ENCODE measurements around the gene BTBD3.
A peak's percentile ranks its signal among the peaks of the same experiment; 100 is the strongest.

BTBD3 gene

GRCh38 chr20:11912013-11912658 is 5.6 kb upstream of the BTBD3 start:
- DNase-seq (ENCODE audit: low read depth, low spot score) = no peak
- no peak overlapping the region for H3K4me3 ChIP-seq (ENCODE audit: low read depth, low read length)
- peak; percentile 27 for TF ChIP-seq CTCF (IDR thresholded peaks at IDR 0.05; ENCODE audit: insufficient read depth, low read length, missing control alignments)
- ChIA-PET POLR2A (interaction anchor here (0.6 kb wide), 1 partner anchor 1019 kb away, joined by 3 read pairs; no protein-coding TSS in a partner anchor), CTCF (interaction anchor here (1.0 to 2.5 kb wide), 3 partner anchors 11 to 300 kb away, joined by 3 to 10 read pairs (median 5); no protein-coding TSS in a partner anchor)

GRCh38 chr20:11912659-11913415 is 4.9 kb upstream of the BTBD3 start:
- CTCF ChIA-PET = interaction anchor here (1.0 to 2.5 kb wide), 4 partner anchors 12 to 299 kb away, joined by 3 to 10 read pairs (median 4); no protein-coding TSS in a partner anchor
- no peak for TF ChIP-seq CTCF (IDR thresholded peaks at IDR 0.05; ENCODE audit: insufficient read depth, low read length, missing control alignments)

GRCh38 chr20:11918391-11918845 is 725 bp downstream of the BTBD3 start:
- no peak for DNase-seq (ENCODE audit: low read depth, low spot score)
- TF ChIP-seq CTCF (IDR thresholded peaks at IDR 0.05; ENCODE audit: insufficient read depth, low read length, missing control alignments) = no peak
- H3K4me3 ChIP-seq (ENCODE audit: low read depth, low read length) = peak overlapping the region; percentile 0
- ChIA-PET POLR2A (no interaction called here), CTCF (interaction anchor here (1.1 to 2.9 kb wide), 2 partner anchors 8 to 365 kb away, joined by 3 to 8 read pairs; no protein-coding TSS in a partner anchor)

More at GRCh38 chr20:11912659-11913415, 4.9 kb upstream of the BTBD3 start:
- POLR2A ChIA-PET = interaction anchor here (0.6 kb wide), 1 partner anchor 1018 kb away, joined by 3 read pairs; no protein-coding TSS in a partner anchor
- DNase-seq (ENCODE audit: low read depth, low spot score) = no peak
- no peak overlapping the region for H3K4me3 ChIP-seq (ENCODE audit: low read depth, low read length)

GRCh38 chr20:11918981-11919380 is 1.3 kb downstream of the BTBD3 start:
- CTCF ChIA-PET = interaction anchor here (1.1 kb wide), 1 partner anchor 365 kb away, joined by 3 read pairs; no protein-coding TSS in a partner anchor
- no peak for DNase-seq (ENCODE audit: low read depth, low spot score)

GRCh38 chr20:11919581-11919980 is 1.9 kb downstream of the BTBD3 start:
- ChIA-PET POLR2A (no interaction called here), CTCF (no interaction called here)
- TF ChIP-seq CTCF (IDR thresholded peaks at IDR 0.05; ENCODE audit: insufficient read depth, low read length, missing control alignments) = no peak
- no peak for DNase-seq (ENCODE audit: low read depth, low spot score)
- no peak overlapping the region for H3K4me3 ChIP-seq (ENCODE audit: low read depth, low read length)

More at GRCh38 chr20:11918981-11919380, 1.3 kb downstream of the BTBD3 start:
- POLR2A ChIA-PET = no interaction called here
- no peak for TF ChIP-seq CTCF (IDR thresholded peaks at IDR 0.05; ENCODE audit: insufficient read depth, low read length, missing control alignments)
- H3K4me3 ChIP-seq (ENCODE audit: low read depth, low read length) = no peak overlapping the region; the same call in 1 of the 2 replicates

GRCh38 chr20:11920083-11920482 is 2.4 kb downstream of the BTBD3 start:
- DNase-seq (ENCODE audit: low read depth, low spot score) = no peak
- H3K4me3 ChIP-seq (ENCODE audit: low read depth, low read length) = no peak overlapping the region
- no peak for TF ChIP-seq CTCF (IDR thresholded peaks at IDR 0.05; ENCODE audit: insufficient read depth, low read length, missing control alignments)
- ChIA-PET POLR2A (no interaction called here), CTCF (no interaction called here)

Measured in AG04449 (cell line).